Muscle layer of colon (tissue), 2 donors: ENCODE measurements around the gene COL27A1.
"Not testable (repeated sequence)": the region's sequence is repeated elsewhere in the genome, so short reads cannot be mapped to it uniquely, and the experiment has no call there.

Experiments
- H3K27ac ChIP-seq: one replicate; pipeline ENCODE4 v1.7.0; 2013; ENCODE audit warnings: low read depth, mild to moderate bottlenecking, low read length, moderate library complexity
- H3K27me3 ChIP-seq, 2 donors: one replicate each; pipeline ENCODE4 v1.7.0; 2013; ENCODE audit warnings: low read length in 2 of 2, mild to moderate bottlenecking in 2 of 2; ENCODE audit not compliant: insufficient read depth in 2 of 2, control insufficient read depth in 1 of 2
- H3K36me3 ChIP-seq: one replicate; pipeline ENCODE4 v1.7.0; 2013; ENCODE audit warnings: mild to moderate bottlenecking, low read length; ENCODE audit not compliant: insufficient read depth
- H3K4me1 ChIP-seq: one replicate; pipeline ENCODE4 v1.7.0; 2013; ENCODE audit warnings: mild to moderate bottlenecking, low read length; ENCODE audit not compliant: insufficient read depth
- H3K4me3 ChIP-seq, 2 donors: one replicate each; pipeline ENCODE4 v1.7.0; 2013; ENCODE audit warnings: low read length in 2 of 2, low read depth in 1 of 2, mild to moderate bottlenecking in 1 of 2, moderate library complexity in 1 of 2
- H3K9ac ChIP-seq: one replicate; pipeline ENCODE4 v1.7.0; 2013; ENCODE audit warnings: low read length
- H3K9me3 ChIP-seq: one replicate; pipeline ENCODE4 v1.7.0; 2013; ENCODE audit warnings: mild to moderate bottlenecking, low read length
- donor health status: abdominal sarcoma.
- donor health status: Adenocarcinoma of cecum.

COL27A1 gene

DNA sequence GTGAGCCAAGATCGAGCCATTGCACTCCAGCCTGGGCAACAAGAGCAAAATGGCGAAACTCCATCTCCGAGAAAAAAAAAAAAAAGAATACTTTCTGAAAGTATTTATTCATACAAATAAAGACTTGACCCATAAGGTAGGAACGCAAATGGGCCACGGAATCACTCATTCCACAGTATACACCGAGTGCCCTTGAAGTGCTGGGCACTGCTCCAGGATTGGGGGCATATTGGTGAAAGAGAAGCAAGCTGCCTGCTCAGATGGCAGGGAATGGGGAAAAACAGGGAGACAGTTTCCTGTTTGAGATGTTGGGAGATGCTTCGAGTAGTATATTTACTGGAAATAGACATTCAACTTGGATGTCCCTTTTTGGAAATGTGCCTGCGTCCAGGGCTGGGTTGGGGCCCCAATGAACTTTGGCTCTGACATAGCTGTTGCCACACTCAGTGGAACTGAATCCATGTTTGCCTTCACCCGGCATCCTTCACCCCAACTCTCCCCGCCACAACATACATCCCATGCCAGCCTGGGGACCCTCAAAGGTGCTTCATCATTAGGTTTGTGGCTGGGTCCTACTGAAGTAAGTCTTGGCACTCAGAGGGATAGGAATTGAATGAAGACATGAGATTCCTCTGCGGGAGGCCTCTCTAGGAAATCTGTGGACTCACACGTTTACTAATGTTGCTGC is 173.7 kb downstream of the COL27A1 start:
- not testable (repeated sequence) for H3K4me1 ChIP-seq, H3K36me3 ChIP-seq, H3K4me3 ChIP-seq, H3K9ac ChIP-seq, H3K27ac ChIP-seq, H3K9me3 ChIP-seq, H3K27me3 ChIP-seq

DNA sequence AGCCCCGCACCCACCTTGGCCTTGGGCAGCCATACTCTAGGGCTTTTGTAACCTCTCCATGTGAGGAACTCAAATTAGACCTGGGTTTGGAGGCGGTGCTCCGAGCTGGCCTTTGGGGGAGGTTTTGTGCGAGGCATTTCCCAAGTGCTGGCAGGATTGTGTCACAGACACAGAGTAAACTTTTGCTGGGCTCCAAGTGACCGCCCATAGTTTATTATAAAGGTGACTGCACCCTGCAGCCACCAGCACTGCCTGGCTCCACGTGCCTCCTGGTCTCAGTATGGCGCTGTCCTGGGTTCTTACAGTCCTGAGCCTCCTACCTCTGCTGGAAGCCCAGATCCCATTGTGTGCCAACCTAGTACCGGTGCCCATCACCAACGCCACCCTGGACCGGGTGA is 174.3 kb downstream of the COL27A1 start, which contains the start of gene ORM2:
TSS of gene ORM2 (plus strand) at position 245 of the 398 bp plus-strand sequence. CDS start at position 281, 36 bp downstream.
- not testable (repeated sequence) for H3K9me3 ChIP-seq, H3K4me1 ChIP-seq, H3K27ac ChIP-seq, H3K36me3 ChIP-seq, H3K27me3 ChIP-seq, H3K4me3 ChIP-seq, H3K9ac ChIP-seq

DNA sequence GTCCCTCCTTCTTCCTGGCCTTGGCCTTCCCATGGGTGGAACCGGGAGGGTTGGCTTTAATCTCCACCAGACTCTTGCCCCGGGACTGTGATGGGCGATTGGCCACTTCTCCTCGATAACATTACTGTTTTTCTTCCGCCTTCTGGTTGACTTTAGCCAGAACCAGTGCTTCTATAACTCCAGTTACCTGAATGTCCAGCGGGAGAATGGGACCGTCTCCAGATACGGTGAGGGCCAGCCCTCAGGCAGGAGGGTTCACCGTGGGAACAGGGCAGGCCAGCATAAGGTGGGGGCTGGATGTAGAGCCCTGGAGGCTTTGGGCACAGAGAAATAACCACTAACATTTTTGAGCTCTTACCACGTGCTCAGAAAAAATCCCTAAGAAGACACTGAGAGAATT is 175.3 kb downstream of the COL27A1 start:
- no peak overlapping the region for H3K4me3 ChIP-seq
- H3K4me1 ChIP-seq, result no peaks in the 10 kb centered on the region
- no peaks in the 10 kb centered on the region for H3K27me3 ChIP-seq
- H3K9ac ChIP-seq, result no peak overlapping the region
- no peaks in the 10 kb centered on the region for H3K9me3 ChIP-seq
- no peak overlapping the region for H3K27ac ChIP-seq
- no peaks in the 10 kb centered on the region for H3K36me3 ChIP-seq

DNA sequence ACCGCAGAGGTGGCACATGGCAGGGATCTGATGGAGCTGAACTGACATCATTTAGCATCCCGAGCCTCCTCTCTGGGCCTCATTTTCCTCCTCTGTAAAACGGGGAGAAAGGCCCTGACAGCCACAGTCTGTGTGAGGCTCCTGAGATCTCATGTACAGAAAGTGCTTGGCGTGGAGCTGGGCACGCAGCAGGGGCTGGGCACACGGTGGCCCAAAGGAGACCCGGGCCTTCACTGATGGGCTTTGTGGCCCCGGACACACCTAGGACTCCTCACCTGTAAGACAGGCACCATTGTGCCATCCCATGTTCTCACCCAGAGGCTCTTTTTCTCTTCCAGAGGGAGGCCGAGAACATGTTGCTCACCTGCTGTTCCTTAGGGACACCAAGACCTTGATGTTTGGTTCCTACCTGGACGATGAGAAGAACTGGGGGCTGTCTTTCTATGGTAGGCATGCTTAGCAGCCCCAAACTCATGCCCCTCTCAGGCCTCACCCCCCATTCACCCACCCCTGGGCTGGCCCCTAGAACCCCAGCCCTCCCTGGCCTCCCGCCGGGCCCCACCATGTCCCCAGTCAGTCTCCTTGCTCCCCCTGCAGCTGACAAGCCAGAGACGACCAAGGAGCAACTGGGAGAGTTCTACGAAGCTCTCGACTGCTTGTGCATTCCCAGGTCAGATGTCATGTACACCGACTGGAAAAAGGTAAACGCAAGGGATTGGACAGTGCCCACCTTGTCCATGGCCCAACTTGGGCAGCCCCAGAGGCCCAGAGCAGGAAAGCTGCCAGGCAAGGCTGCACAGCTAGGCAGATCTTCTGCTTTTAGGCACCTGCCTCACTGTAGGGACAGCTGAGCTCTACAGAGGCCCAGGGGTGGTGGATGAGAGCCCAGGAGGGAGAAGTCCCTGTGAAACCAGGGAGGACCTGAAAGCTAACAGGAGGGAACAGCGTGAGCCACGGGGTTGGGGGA is 176.2 kb downstream of the COL27A1 start:
- not testable (repeated sequence) for H3K9me3 ChIP-seq, H3K9ac ChIP-seq, H3K4me1 ChIP-seq, H3K27me3 ChIP-seq, H3K4me3 ChIP-seq, H3K27ac ChIP-seq, H3K36me3 ChIP-seq

- not testable (repeated sequence) for H3K36me3 ChIP-seq, H3K9me3 ChIP-seq, H3K4me3 ChIP-seq, H3K27me3 ChIP-seq, H3K27ac ChIP-seq, H3K9ac ChIP-seq, H3K4me1 ChIP-seq
These were observed 177.2 kb downstream of the COL27A1 start for GRCh38 chr9:114332474-114333040.

- H3K4me1 ChIP-seq, H3K9me3 ChIP-seq, H3K9ac ChIP-seq, H3K4me3 ChIP-seq, H3K36me3 ChIP-seq, H3K27me3 ChIP-seq, H3K27ac ChIP-seq: not testable (repeated sequence)
These were observed 178.4 kb downstream of the COL27A1 start for GRCh38 chr9:114333718-114334117.

DNA sequence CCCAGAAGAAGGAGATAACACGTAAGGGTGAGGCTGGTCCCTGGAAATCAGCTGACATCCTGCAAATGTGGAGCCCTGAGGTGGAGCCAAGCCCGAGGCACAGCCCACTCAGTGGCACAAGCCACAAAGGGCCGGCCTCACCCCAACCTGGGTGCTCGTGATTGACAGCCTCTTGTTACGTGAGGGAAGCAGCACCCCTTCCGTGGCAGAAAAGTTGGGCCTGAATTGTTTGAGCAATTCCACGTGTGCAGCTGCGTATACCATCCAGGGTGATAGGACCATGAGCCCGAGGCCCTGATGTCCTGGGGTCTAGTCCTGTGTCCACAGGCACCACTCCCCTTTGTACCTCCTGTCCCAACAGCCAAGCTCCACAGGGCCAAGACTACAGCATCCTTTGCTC is 179.2 kb downstream of the COL27A1 start:
- no peaks in the 10 kb centered on the region for H3K27me3 ChIP-seq
- H3K27ac ChIP-seq, result no peak overlapping the region
- H3K9me3 ChIP-seq, result no peaks in the 10 kb centered on the region
- no peak overlapping the region for H3K4me3 ChIP-seq
- H3K4me1 ChIP-seq, result no peaks in the 10 kb centered on the region
- H3K36me3 ChIP-seq, result peaks cover 11% of the 10 kb centered on the region
- no peak overlapping the region for H3K9ac ChIP-seq

- Histone ChIP-seq H3K27ac (no peak overlapping the region), H3K4me1 (no peaks in the 10 kb centered on the region), H3K9ac (no peak overlapping the region), H3K9me3 (no peaks in the 10 kb centered on the region), H3K36me3 (peaks cover 24% of the 10 kb centered on the region), H3K4me3 (no peak overlapping the region), H3K27me3 (no peaks in the 10 kb centered on the region)
These were observed 180.4 kb downstream of the COL27A1 start for GRCh38 chr9:114335745-114336144.

- Histone ChIP-seq H3K4me3 (no peak overlapping the region), H3K36me3 (peaks cover 28% of the 10 kb centered on the region), H3K4me1 (no peaks in the 10 kb centered on the region), H3K27me3 (no peaks in the 10 kb centered on the region), H3K9ac (no peak overlapping the region), H3K9me3 (no peaks in the 10 kb centered on the region), H3K27ac (no peak overlapping the region)
These were observed 180.8 kb downstream of the COL27A1 start for GRCh38 chr9:114336157-114336556.

DNA sequence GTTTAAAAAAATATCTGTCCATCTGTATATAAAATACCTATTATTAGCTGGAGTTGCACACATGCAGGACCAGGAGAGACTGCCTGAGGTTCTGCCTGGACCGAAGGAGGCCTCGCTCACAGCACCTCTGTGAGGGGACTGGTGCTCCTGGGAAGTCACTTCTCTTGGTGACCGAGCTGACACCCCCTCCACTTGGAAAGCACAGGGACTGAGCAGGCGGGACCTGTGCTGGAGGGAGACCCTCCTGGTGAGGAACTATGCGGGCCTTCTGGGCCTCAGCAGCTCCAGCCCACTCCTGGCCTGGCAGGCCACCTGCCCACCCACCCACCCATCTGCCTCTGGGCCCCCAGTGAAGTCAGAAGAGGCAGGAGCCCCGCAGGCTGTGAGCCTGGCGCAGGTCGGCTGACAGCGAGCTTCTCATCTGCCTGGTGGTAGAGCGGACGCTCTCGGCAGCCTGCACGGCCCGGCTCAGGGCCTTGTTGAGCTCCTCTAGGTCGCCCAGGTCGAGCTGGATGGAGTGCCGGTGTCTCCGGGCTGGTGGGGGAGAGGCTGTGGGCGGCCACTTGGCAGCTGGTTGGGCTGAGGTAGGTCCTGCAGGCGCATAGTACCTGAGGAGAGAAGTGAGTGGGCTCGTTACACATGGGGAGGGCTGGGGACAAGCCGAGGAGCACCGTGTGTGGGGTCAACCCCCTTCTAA is 181.5 kb downstream of the COL27A1 start:
- no peaks in the 10 kb centered on the region for H3K9me3 ChIP-seq
- H3K27ac ChIP-seq, result no peak overlapping the region
- H3K27me3 ChIP-seq, result no peaks in the 10 kb centered on the region
- H3K9ac ChIP-seq, result no peak overlapping the region
- no peak overlapping the region for H3K4me3 ChIP-seq
- no peaks in the 10 kb centered on the region for H3K4me1 ChIP-seq
- peaks cover 35% of the 10 kb centered on the region for H3K36me3 ChIP-seq

DNA sequence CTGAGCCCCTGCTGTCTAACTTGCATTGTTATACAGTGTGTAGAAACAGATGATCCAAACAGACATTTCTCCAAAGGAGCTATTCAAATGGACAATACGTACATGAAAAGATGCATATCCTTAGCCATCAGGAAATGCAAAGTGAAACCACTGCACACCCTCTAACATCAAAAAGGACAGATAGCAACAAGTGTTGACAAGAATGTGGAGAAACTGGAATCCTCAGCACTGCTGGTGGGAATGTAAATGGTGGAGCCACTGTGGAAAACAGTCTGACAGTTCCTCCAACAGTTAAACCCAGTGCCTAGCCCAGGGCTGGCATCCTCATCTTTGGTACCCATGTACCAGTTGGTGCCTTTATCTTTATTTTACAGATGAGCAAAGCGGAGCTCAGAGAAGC is 182.8 kb downstream of the COL27A1 start:
- no peak overlapping the region for H3K9ac ChIP-seq
- no peak overlapping the region for H3K4me3 ChIP-seq
- no peaks in the 10 kb centered on the region for H3K27me3 ChIP-seq
- H3K9me3 ChIP-seq, result no peaks in the 10 kb centered on the region
- peaks cover 45% of the 10 kb centered on the region for H3K36me3 ChIP-seq
- H3K27ac ChIP-seq, result no peak overlapping the region
- H3K4me1 ChIP-seq, result peaks cover 3% of the 10 kb centered on the region
